Hepatocyte (in vitro differentiated cells): ENCODE results near the gene BNIP5. TPM values are rescaled to one million over a fixed set of nuclear protein-coding genes. Genes with fewer than 3 reads are reported as not detected.
A peak's percentile ranks its signal among the peaks of the same experiment; 100 is the strongest.

Experiments
- DNase-seq: peaks from one replicate; pipeline ENCODE4 v3.0.0-alpha.2; 2016; ENCODE audit warnings: low spot score
- H2AFZ ChIP-seq: fragments of 200-600 bp; sonication (generic); 2 replicates; pipeline ENCODE4 v1.6.0; 2016; ENCODE audit warnings: antibody characterized with exemption, mild to moderate bottlenecking
- H3K27ac ChIP-seq: fragments of 200-600 bp; sonication (generic); 2 replicates; pipeline ENCODE4 v1.5.1; 2016; ENCODE audit warnings: mild to moderate bottlenecking
- H3K27me3 ChIP-seq: fragments of 200-600 bp; sonication (generic); 2 replicates; pipeline ENCODE4 v1.6.1; 2016
- H3K36me3 ChIP-seq: fragments of 200-600 bp; sonication (generic); replicated peaks from 2 replicates; pipeline ENCODE4 v1.5.1; 2016; ENCODE audit warnings: low read depth; ENCODE audit not compliant: insufficient read depth
- H3K4me1 ChIP-seq: fragments of 200-600 bp; sonication (generic); 2 replicates; pipeline ENCODE4 v1.5.1; 2016; ENCODE audit warnings: mild to moderate bottlenecking, moderate library complexity; ENCODE audit not compliant: insufficient read depth
- H3K4me2 ChIP-seq: fragments of 200-600 bp; sonication (generic); 2 replicates; pipeline ENCODE4 v1.6.0; 2016
- H3K4me3 ChIP-seq: fragments of 200-600 bp; sonication (generic); 2 replicates; pipeline ENCODE4 v1.5.1; 2016; ENCODE audit warnings: mild to moderate bottlenecking
- H3K79me2 ChIP-seq: fragments of 200-600 bp; sonication (generic); 2 replicates; pipeline ENCODE4 v1.6.0; 2017; ENCODE audit warnings: mild to moderate bottlenecking
- H3K9me2 ChIP-seq: fragments of 200-600 bp; sonication (generic); replicated peaks from 2 replicates; pipeline ENCODE4 v1.6.0; 2017; ENCODE audit warnings: mild to moderate bottlenecking; ENCODE audit not compliant: insufficient read depth
- H3K9me3 ChIP-seq: fragments of 200-600 bp; sonication (generic); 2 replicates; pipeline ENCODE4 v1.5.1; 2016; ENCODE audit warnings: low read depth, mild to moderate bottlenecking
- H4K20me1 ChIP-seq: fragments of 200-600 bp; sonication (generic); 2 replicates; pipeline ENCODE4 v1.6.0; 2016; ENCODE audit warnings: mild to moderate bottlenecking; ENCODE audit not compliant: insufficient read depth, poor library complexity, severe bottlenecking
- EZH2 ChIP-seq: fragments of 200-600 bp; sonication (generic); IDR thresholded peaks from 2 replicates; pipeline ENCODE4 v1.6.1; 2016; ENCODE audit warnings: antibody characterized with exemption, mild to moderate bottlenecking, borderline replicate concordance
- EZH2phosphoT487 ChIP-seq: fragments of 200-600 bp; sonication (generic); IDR thresholded peaks from one replicate; pipeline ENCODE4 v1.6.1; 2018; ENCODE audit warnings: antibody characterized with exemption, mild to moderate bottlenecking, low read depth, moderate library complexity; ENCODE audit not compliant: unreplicated experiment, severe bottlenecking
- WGBS: methylation state at CpG from one replicate; pipeline ENCODE4 v1.1.6; 2016; ENCODE audit warnings: low lambda C conversion rate; ENCODE audit errors: missing lambda C conversion rate; 5-methylcytosine and 5-hydroxymethylcytosine counted together
- polyA plus RNA-seq: library from polyadenylated mRNA; unstranded; fragments of >200 nt; fragmentation: Nextera tagmentation; extraction: Ambion mirVana; gene quantifications from 2 replicates; pipeline ENCODE4 v1.2.1, GENCODE V29; 2016
- total RNA-seq: library from RNA; depleted of rRNA; stranded (reverse); fragments of >200 nt; gene quantifications from 2 replicates; pipeline ENCODE4 v1.2.3, GENCODE V29; 2014
- TF ChIP-seq, protein P1 (sequence below): fragments of 200-600 bp; sonication (generic); IDR thresholded peaks from 2 replicates; pipeline ENCODE4 v1.5.1; 2016; ENCODE audit warnings: antibody characterized with exemption, mild to moderate bottlenecking; ENCODE audit not compliant: poor library complexity

The BNIP5 gene
- total and polyA plus RNA-seq, 2 experiments from 2014 or later, result 28.1 to 29.1 TPM

DNA sequence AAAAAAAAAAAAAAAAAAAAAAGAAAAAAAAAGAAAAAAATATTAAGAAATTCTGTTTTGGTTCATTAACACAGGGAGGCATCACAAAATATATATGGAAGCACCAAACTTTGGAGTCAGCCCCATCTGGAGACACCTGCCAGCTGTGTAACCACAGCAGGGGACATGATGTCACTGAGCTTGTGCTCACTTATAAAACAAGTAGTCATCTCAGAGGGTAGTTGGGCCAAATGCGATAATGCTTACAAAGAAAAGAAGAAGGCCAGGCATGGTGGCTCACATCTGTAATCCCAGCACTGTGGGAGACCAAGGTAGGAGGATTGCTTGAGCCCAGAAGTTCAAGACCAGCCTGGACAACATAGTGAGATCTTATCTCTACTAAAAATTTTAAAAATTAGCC, 1.1 kb upstream of the BNIP5 start:
- Histone ChIP-seq H3K27ac (no peak overlapping the region), H2AFZ (no peak overlapping the region), H3K9me2 (no peaks in the 10 kb centered on the region), H3K4me3 (no peak overlapping the region), H3K4me1 (peaks cover 24% of the 10 kb centered on the region), H3K27me3 (no peaks in the 10 kb centered on the region), H3K4me2 (no peak overlapping the region), H3K9me3 (no peaks in the 10 kb centered on the region), H3K79me2 (no peaks in the 10 kb centered on the region), H4K20me1 (no peaks in the 10 kb centered on the region), H3K36me3 (no peaks in the 10 kb centered on the region)
- no peak for TF ChIP-seq EZH2
- TF ChIP-seq, protein P1, sequence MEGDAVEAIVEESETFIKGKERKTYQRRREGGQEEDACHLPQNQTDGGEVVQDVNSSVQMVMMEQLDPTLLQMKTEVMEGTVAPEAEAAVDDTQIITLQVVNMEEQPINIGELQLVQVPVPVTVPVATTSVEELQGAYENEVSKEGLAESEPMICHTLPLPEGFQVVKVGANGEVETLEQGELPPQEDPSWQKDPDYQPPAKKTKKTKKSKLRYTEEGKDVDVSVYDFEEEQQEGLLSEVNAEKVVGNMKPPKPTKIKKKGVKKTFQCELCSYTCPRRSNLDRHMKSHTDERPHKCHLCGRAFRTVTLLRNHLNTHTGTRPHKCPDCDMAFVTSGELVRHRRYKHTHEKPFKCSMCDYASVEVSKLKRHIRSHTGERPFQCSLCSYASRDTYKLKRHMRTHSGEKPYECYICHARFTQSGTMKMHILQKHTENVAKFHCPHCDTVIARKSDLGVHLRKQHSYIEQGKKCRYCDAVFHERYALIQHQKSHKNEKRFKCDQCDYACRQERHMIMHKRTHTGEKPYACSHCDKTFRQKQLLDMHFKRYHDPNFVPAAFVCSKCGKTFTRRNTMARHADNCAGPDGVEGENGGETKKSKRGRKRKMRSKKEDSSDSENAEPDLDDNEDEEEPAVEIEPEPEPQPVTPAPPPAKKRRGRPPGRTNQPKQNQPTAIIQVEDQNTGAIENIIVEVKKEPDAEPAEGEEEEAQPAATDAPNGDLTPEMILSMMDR, result no peak
- TF ChIP-seq EZH2phosphoT487, result no peak
- 92% methylated on average over 1 of the region's 1 CpG for WGBS
- DNase-seq, result no peak

DNA sequence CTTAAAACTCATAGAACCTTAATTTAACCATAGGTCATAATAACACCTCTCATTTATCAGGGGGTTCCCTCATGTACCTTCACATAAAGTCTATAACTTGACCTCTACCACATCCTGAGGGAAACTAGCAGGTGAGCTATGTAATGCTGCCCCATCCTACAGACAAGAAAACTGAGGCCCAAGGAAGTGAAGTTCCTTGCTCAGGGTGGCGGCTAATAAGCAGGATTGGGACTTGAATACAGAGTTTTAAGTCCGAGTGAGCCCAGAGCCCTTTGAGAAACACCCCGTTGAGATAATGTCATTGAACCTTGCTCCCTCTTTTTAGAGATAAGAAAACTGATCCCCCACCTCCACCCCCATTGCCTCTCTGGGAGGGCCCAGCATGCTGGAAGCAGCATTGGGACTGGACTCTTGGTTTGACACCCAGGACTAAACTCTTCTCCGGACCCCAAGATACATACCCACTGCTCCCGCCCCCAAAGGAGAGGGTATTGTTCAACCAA, 429 bp downstream of the BNIP5 start:
- 89% methylated on average over 5 of the region's 5 CpGs for WGBS
- Histone ChIP-seq H4K20me1 (no peaks in the 10 kb centered on the region), H3K4me3 (no peak overlapping the region), H3K9me2 (no peaks in the 10 kb centered on the region), H3K79me2 (no peaks in the 10 kb centered on the region), H3K27ac (peak overlapping the region; percentile 98), H3K36me3 (no peaks in the 10 kb centered on the region), H3K4me1 (peaks cover 24% of the 10 kb centered on the region), H3K27me3 (no peaks in the 10 kb centered on the region), H3K4me2 (peak overlapping the region; percentile 68), H2AFZ (no peak overlapping the region), H3K9me3 (no peaks in the 10 kb centered on the region)
- no peak for DNase-seq
- TF ChIP-seq, protein P1, result no peak
- TF ChIP-seq EZH2phosphoT487, result no peak
- no peak for TF ChIP-seq EZH2

DNA sequence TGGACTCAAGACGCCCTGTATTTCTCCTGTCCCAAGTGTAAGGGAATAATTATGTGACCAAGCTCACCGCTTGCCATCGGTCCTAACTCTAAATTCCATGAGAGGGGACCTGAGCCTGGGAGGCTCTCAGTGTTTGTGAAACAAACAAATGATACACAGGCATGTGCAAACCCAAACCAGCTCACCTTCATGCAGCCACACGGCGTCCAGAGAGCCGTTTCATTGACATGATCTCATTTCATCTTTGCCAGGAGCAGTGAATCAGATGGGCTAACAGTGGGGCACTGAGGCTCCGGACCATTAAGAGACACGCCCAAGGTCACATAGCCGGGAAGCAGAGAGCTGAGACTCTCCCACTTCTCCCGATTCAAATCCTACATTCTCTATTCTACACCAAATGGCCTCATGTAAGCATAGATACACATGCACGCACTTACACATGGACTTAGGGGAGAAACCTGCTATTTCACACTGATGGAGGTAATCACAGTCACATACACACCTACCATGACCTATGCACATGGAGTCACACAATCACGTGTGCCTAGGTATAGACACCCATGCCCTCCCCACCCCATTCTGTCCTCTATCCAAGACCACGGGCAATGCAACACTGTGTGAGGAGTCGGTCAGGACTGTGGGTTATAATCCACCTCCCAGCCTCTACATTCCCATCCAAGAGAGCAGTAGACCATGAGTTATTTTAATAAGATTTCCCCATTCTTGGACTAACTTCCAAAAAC, 1.1 kb downstream of the BNIP5 start:
- Histone ChIP-seq H3K79me2 (no peaks in the 10 kb centered on the region), H3K27ac (peak overlapping the region; percentile 98), H3K9me2 (no peaks in the 10 kb centered on the region), H3K4me3 (no peak overlapping the region), H3K9me3 (no peaks in the 10 kb centered on the region), H4K20me1 (no peaks in the 10 kb centered on the region), H2AFZ (no peak overlapping the region), H3K27me3 (no peaks in the 10 kb centered on the region), H3K36me3 (no peaks in the 10 kb centered on the region), H3K4me1 (peaks cover 22% of the 10 kb centered on the region), H3K4me2 (peak overlapping the region; percentile 68)
- TF ChIP-seq EZH2, result no peak
- TF ChIP-seq EZH2phosphoT487, result no peak
- TF ChIP-seq, protein P1, result no peak
- WGBS, result 81% methylated on average over 14 of the region's 14 CpGs
- DNase-seq, result no peak
